ENCODE data around the gene ADAM19. TPM values are rescaled to one million over a fixed set of nuclear protein-coding genes. Genes with fewer than 3 reads are reported as not detected.

ADAM19 gene
- total and polyA plus RNA-seq, 4 donors, result 1.5 to 42.8 (median 20.3) TPM

DNA sequence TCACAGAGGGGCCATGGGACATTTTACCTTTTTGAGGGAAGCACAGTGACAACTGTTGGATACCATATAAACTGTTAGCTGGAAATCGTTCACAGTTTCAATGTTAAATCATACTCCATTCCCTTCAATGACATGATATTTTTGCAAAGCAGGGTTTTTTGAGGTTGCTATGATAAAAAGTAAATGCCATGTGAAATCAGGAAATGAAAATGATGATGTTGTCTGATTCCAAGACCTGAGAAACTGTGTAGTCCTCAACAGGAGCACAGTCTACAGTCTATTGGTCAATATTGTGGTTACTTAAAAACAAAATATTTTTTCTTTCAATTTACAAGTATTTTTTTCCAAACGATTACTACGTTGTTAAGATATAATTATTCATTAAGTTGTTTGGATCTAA lies 24.0 kb upstream of the ADAM19 start:
- ATAC-seq (ENCODE audit: low FRiP score) (no peak), DNase-seq (no peak)
- no peaks in the 10 kb centered on the region for H3K36me3 ChIP-seq (ENCODE audit: control insufficient read depth in 1 of 2, insufficient read depth in 2 of 2, low read length in 1 of 2)
- no peaks in the 10 kb centered on the region for H3K9me3 ChIP-seq (ENCODE audit: control insufficient read depth, low read length)
- H3K4me3 ChIP-seq (ENCODE audit: low read length in 2 of 2), result no peak overlapping the region
- WGBS, 2 donors, result 85 to 94% methylated on average over 3 of the region's 3 CpGs
- no peaks in the 10 kb centered on the region for H3K4me1 ChIP-seq (ENCODE audit: control insufficient read depth in 1 of 2, insufficient read depth in 2 of 2, low read length in 2 of 2)
- H3K27ac ChIP-seq (ENCODE audit: low read depth in 1 of 2, low read length in 2 of 2), result no peak overlapping the region
- no peaks in the 10 kb centered on the region for H3K27me3 ChIP-seq (ENCODE audit: control insufficient read depth in 1 of 2, insufficient read depth in 2 of 2, low read length in 1 of 2)
- intact Hi-C loops (cut with DNase I), result no loop called here

DNA sequence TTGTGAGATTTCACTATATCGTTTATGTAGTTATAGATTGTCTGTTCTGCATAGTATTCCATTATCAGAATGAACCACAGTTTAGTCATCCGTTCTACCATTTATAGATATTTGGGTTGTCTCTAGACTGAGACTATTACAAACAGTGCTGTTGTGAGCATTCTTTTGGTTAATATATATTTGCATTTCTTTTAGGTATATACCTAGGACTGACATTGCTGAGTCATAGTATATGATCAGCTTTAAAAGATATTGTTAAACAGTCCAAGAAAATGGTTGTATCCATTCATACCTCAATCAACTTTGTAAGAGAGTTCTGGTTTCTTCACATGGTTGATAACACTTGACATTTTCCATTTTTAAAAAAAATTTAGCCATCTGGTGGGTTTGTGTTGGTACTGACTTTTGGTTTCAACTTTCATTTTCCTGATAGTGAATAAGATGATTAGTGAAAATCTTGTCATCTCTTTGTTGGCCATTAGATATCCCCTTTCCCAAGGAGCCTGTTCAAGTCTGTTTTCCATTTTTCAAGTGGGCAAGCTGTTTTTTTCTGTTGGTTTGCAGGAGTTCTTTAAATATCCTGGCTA lies 22.9 kb upstream of the ADAM19 start:
- DNase-seq (no peak), ATAC-seq (ENCODE audit: low FRiP score) (no peak)
- intact Hi-C loops (cut with DNase I), result no loop called here
- no peaks in the 10 kb centered on the region for H3K27me3 ChIP-seq (ENCODE audit: control insufficient read depth in 1 of 2, insufficient read depth in 2 of 2, low read length in 1 of 2)
- no peak overlapping the region for H3K4me3 ChIP-seq (ENCODE audit: low read length in 2 of 2)
- WGBS, 2 donors, result 74% methylated on average over 2 of the region's 2 CpGs
- H3K27ac ChIP-seq (ENCODE audit: low read depth in 1 of 2, low read length in 2 of 2), result no peak overlapping the region
- no peaks in the 10 kb centered on the region for H3K9me3 ChIP-seq (ENCODE audit: control insufficient read depth, low read length)
- no peaks in the 10 kb centered on the region for H3K4me1 ChIP-seq (ENCODE audit: control insufficient read depth in 1 of 2, insufficient read depth in 2 of 2, low read length in 2 of 2)
- no peaks in the 10 kb centered on the region for H3K36me3 ChIP-seq (ENCODE audit: control insufficient read depth in 1 of 2, insufficient read depth in 2 of 2, low read length in 1 of 2)

DNA sequence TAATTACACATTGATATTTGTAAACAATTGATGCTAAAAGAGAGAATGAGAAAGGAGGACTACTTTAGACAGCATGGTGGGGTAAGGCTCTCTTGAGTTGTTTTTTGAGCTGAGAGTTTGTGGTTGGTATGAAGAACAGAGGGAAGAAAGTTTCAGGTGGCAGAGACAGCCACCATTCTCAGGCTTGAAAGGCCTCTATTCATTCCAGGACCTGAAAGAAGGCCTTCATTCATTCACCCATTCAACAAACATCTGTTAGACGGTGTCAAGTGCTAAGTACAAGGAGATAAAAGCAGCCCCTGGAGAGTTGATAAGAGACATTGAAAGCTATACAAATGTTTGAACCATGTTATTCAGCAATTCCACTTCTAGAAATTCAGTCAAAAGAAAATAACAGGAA lies 21.7 kb upstream of the ADAM19 start:
- intact Hi-C loops (cut with DNase I), result no loop called here
- Histone ChIP-seq H3K27me3 (ENCODE audit: control insufficient read depth in 1 of 2, insufficient read depth in 2 of 2, low read length in 1 of 2) (no peaks in the 10 kb centered on the region), H3K4me1 (ENCODE audit: control insufficient read depth in 1 of 2, insufficient read depth in 2 of 2, low read length in 2 of 2) (no peaks in the 10 kb centered on the region), H3K9me3 (ENCODE audit: control insufficient read depth, low read length) (no peaks in the 10 kb centered on the region), H3K27ac (ENCODE audit: low read depth in 1 of 2, low read length in 2 of 2) (no peak overlapping the region), H3K4me3 (ENCODE audit: low read length in 2 of 2) (no peak overlapping the region), H3K36me3 (ENCODE audit: control insufficient read depth in 1 of 2, insufficient read depth in 2 of 2, low read length in 1 of 2) (no peaks in the 10 kb centered on the region)
- DNase-seq (no peak), ATAC-seq (ENCODE audit: low FRiP score) (no peak)
- 68 to 74% methylated on average over 1 of the region's 1 CpG for WGBS, 2 donors

DNA sequence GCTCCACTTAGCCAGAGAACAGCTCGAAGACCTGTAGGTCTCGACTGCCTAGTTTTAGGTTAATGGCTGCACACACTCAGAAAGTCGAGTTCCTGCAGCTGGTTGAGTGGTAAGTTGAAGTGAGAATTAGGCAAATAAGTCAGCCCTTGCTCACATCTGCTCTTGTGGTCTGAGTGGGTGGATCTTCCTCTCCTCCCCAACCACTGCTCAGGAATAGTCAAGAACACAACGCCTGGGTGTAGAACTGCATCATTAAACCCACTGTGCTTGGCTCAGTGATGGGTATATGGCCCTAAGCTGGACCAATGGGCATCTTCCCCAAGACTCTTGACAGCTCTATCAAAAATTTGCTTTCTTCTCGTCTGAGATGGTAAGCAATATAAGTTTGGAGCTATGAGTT lies 20.9 kb upstream of the ADAM19 start:
- no peaks in the 10 kb centered on the region for H3K4me1 ChIP-seq (ENCODE audit: control insufficient read depth in 1 of 2, insufficient read depth in 2 of 2, low read length in 2 of 2)
- WGBS, 2 donors, result 89 to 91% methylated on average over 5 of the region's 5 CpGs
- DNase-seq, result no peak
- no peak overlapping the region for H3K4me3 ChIP-seq (ENCODE audit: low read length in 2 of 2)
- H3K9me3 ChIP-seq (ENCODE audit: control insufficient read depth, low read length), result no peaks in the 10 kb centered on the region
- H3K27me3 ChIP-seq (ENCODE audit: control insufficient read depth in 1 of 2, insufficient read depth in 2 of 2, low read length in 1 of 2), result no peaks in the 10 kb centered on the region
- H3K27ac ChIP-seq (ENCODE audit: low read depth in 1 of 2, low read length in 2 of 2), result no peak overlapping the region
- intact Hi-C loops (cut with DNase I), result no loop called here
- no peaks in the 10 kb centered on the region for H3K36me3 ChIP-seq (ENCODE audit: control insufficient read depth in 1 of 2, insufficient read depth in 2 of 2, low read length in 1 of 2)
- no peak for ATAC-seq (ENCODE audit: low FRiP score)

DNA sequence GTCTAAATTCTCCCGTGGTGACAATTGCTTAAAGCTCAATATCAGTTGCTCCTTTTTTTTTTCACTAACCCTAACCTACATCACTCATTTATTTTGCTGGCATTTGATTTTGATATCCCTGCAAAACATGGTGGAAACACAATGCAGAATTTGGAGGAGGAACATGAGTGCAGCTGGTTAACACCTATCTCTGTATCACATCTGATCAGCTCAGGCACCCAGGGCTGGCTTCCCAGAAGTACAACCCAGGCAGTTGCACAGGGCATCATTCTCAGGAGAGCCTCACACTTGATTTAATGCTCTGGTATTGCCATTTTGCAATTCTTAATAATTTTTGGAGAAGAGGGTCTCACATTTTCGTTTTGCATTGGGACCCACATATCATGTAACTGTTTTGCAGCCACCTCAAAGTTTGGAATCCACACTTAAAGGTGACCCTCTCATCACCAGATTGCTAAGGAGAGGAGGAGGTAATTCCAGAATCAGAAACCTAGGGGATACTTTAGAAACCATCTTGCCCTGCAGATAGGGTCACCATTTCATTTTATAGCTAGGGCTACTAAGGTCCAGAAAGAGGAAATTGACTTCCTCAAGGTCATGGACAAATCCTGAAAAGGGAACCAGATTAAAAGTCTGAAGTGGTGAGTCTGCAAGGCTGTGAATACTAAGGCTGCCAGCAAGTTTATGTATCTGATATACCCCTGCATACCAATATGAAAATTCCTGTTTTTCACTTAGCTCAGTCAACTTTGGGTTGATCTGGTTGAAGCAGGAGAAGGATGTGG lies 19.3 kb upstream of the ADAM19 start:
- Histone ChIP-seq H3K4me1 (ENCODE audit: control insufficient read depth in 1 of 2, insufficient read depth in 2 of 2, low read length in 2 of 2) (no peaks in the 10 kb centered on the region), H3K36me3 (ENCODE audit: control insufficient read depth in 1 of 2, insufficient read depth in 2 of 2, low read length in 1 of 2) (no peaks in the 10 kb centered on the region), H3K27me3 (ENCODE audit: control insufficient read depth in 1 of 2, insufficient read depth in 2 of 2, low read length in 1 of 2) (no peaks in the 10 kb centered on the region), H3K9me3 (ENCODE audit: control insufficient read depth, low read length) (no peaks in the 10 kb centered on the region), H3K4me3 (ENCODE audit: low read length in 2 of 2) (no peak overlapping the region), H3K27ac (ENCODE audit: low read depth in 1 of 2, low read length in 2 of 2) (no peak overlapping the region)
- ATAC-seq (ENCODE audit: low FRiP score) (no peak), DNase-seq (no peak)
- intact Hi-C loops (cut with DNase I), result no loop called here
- WGBS, 2 donors, result 69 to 70% methylated on average over 2 of the region's 2 CpGs

DNA sequence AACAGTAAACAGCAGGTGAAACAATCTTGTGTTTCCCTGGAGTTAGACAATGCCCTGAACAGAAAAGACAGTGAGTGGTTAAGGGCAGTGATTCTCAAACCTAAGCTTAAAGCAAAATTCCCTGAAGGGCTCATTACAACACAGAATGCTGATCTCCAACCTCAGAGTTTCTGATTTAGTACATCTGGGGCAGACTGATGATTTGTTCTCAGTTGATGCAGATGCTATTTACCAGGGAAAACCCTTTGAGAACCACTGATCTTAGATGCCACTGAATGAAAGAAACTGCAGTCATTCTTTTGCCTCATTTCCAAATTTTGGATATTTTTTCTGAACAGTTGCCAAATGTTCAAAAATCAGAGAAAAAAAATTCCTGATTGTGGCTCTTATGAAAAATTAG lies 18.7 kb upstream of the ADAM19 start:
- no peak overlapping the region for H3K27ac ChIP-seq (ENCODE audit: low read depth in 1 of 2, low read length in 2 of 2)
- no peaks in the 10 kb centered on the region for H3K9me3 ChIP-seq (ENCODE audit: control insufficient read depth, low read length)
- no peaks in the 10 kb centered on the region for H3K36me3 ChIP-seq (ENCODE audit: control insufficient read depth in 1 of 2, insufficient read depth in 2 of 2, low read length in 1 of 2)
- DNase-seq, result no peak
- H3K27me3 ChIP-seq (ENCODE audit: control insufficient read depth in 1 of 2, insufficient read depth in 2 of 2, low read length in 1 of 2), result no peaks in the 10 kb centered on the region
- H3K4me3 ChIP-seq (ENCODE audit: low read length in 2 of 2), result no peak overlapping the region
- no peaks in the 10 kb centered on the region for H3K4me1 ChIP-seq (ENCODE audit: control insufficient read depth in 1 of 2, insufficient read depth in 2 of 2, low read length in 2 of 2)
- ATAC-seq (ENCODE audit: low FRiP score), result no peak
- intact Hi-C loops (cut with DNase I), result no loop called here

DNA sequence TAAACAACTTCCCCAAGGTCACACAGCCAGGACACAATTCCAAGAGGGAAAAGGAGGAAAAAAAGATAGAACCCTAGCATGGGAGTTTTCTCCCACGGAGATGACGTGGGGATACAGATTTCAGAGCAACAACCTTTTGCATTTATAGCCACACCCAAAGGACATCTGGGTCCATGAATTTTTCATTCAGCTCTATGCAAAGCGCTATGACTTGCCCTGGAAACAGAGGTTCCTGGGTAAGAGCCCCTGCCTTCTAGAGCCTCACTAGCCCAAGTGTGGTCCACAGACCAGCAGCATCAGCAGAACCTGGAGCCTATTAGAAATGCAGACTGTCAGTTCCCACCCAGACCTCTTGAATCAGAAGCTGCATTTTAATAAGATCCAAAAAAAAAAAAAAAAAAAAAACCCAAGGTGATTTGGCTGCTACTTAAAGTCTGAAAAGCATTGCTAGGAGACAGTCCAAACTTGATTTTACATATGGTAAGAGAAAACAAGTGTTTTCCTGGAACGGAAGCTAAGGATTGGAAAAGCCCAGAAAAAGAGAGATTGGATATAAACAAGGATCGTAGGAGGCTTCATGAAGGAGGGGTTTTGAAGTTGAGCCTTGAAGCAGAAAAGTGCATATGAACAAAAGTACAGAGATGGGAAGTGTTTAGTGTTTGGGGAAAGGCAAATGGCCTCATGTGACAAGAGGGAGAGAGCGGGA lies 17.6 kb upstream of the ADAM19 start:
- ATAC-seq (ENCODE audit: low FRiP score), result no peak
- 93 to 95% methylated on average over 6 of the region's 6 CpGs for WGBS, 2 donors

DNA sequence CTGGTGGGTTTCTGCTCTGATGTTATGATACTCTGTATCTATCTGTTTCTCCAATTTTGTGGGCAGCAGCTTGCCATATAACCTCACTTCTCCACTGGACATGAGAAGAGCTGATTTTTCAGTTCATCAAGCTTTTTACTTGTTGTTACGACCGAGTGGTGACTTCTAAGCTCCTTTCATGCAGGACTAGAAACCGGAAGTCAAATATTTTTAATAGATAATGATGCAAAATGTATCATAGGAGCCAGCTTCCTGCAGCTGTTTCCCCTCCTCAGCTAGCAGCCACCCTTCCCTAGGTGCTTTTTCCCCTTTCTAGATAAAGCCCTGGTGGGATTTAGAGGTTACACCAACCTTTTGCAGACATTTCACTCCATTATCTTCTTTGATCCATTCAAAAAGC lies 17.0 kb upstream of the ADAM19 start:
- no peak for ATAC-seq (ENCODE audit: low FRiP score)
- 30 to 45% methylated on average over 3 of the region's 3 CpGs for WGBS, 2 donors
- Histone ChIP-seq H3K9me3 (ENCODE audit: control insufficient read depth, low read length) (no peaks in the 10 kb centered on the region), H3K4me1 (ENCODE audit: control insufficient read depth in 1 of 2, insufficient read depth in 2 of 2, low read length in 2 of 2) (no peaks in the 10 kb centered on the region), H3K4me3 (ENCODE audit: low read length in 2 of 2) (no peak overlapping the region), H3K36me3 (ENCODE audit: control insufficient read depth in 1 of 2, insufficient read depth in 2 of 2, low read length in 1 of 2) (no peaks in the 10 kb centered on the region), H3K27ac (ENCODE audit: low read depth in 1 of 2, low read length in 2 of 2) (no peak overlapping the region), H3K27me3 (ENCODE audit: control insufficient read depth in 1 of 2, insufficient read depth in 2 of 2, low read length in 1 of 2) (no peaks in the 10 kb centered on the region)
- DNase-seq, result no peak
- intact Hi-C loops (cut with DNase I), result no loop called here

More for the DNA sequence above, 17.6 kb upstream of the ADAM19 start:
- DNase-seq, result no peak
- Histone ChIP-seq H3K4me3 (ENCODE audit: low read length in 2 of 2) (no peak overlapping the region), H3K27me3 (ENCODE audit: control insufficient read depth in 1 of 2, insufficient read depth in 2 of 2, low read length in 1 of 2) (no peaks in the 10 kb centered on the region), H3K36me3 (ENCODE audit: control insufficient read depth in 1 of 2, insufficient read depth in 2 of 2, low read length in 1 of 2) (no peaks in the 10 kb centered on the region), H3K27ac (ENCODE audit: low read depth in 1 of 2, low read length in 2 of 2) (no peak overlapping the region), H3K4me1 (ENCODE audit: control insufficient read depth in 1 of 2, insufficient read depth in 2 of 2, low read length in 2 of 2) (no peaks in the 10 kb centered on the region), H3K9me3 (ENCODE audit: control insufficient read depth, low read length) (no peaks in the 10 kb centered on the region)
- intact Hi-C loops (cut with DNase I), result no loop called here

DNA sequence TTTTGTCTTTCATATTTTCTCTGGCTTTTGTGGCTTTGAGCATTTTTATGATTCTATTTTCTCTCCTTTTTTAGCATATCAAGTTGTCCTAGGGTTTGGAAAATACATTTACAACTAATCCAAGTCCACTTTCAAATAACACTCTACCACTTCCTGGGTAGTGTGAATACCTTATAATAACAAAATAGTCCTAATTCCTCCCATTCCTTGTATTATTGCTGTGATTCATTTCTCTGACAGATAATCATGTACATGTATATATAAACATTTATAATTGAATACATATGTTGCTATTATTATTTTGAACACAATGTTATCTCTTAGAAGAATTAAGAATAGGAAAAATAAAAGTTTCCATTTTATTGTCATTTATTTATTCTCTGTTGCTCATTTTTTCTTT lies 14.9 kb upstream of the ADAM19 start:
- Histone ChIP-seq H3K9me3 (ENCODE audit: control insufficient read depth, low read length) (no peaks in the 10 kb centered on the region), H3K4me3 (ENCODE audit: low read length in 2 of 2) (no peak overlapping the region), H3K27me3 (ENCODE audit: control insufficient read depth in 1 of 2, insufficient read depth in 2 of 2, low read length in 1 of 2) (no peaks in the 10 kb centered on the region), H3K36me3 (ENCODE audit: control insufficient read depth in 1 of 2, insufficient read depth in 2 of 2, low read length in 1 of 2) (no peaks in the 10 kb centered on the region), H3K27ac (ENCODE audit: low read depth in 1 of 2, low read length in 2 of 2) (no peak overlapping the region), H3K4me1 (ENCODE audit: control insufficient read depth in 1 of 2, insufficient read depth in 2 of 2, low read length in 2 of 2) (no peaks in the 10 kb centered on the region)
- intact Hi-C loops (cut with DNase I), result no loop called here
- no peak for ATAC-seq (ENCODE audit: low FRiP score)
- DNase-seq, result no peak
